Measurements from ENCODE around the gene RHOJ.

GRCh38 chr14:63290741-63291430 lies 86.6 kb downstream of the RHOJ start:
- TF ChIP-seq CTCF (conservative IDR thresholded peaks at IDR 0.05; ENCODE audit: low read depth in 2 of 2) (no peak), EZH2 (IDR thresholded peaks at IDR 0.05; ENCODE audit: low read depth, unreplicated experiment) (no peak), STAT1 (IDR thresholded peaks at IDR 0.05; ENCODE audit: unreplicated experiment) (no peak), ZNF331 (CRISPR knock-in tag; IDR thresholded peaks at IDR 0.05; ENCODE audit: low read depth) (no peak), POLR2AphosphoS5 (IDR thresholded peaks at IDR 0.05; ENCODE audit: low read depth) (no peak), EZH2phosphoT487 (IDR thresholded peaks at IDR 0.05; ENCODE audit: unreplicated experiment) (no peak), NANOG (IDR thresholded peaks at IDR 0.05; ENCODE audit: borderline replicate concordance) (no peak), CREB1 (CRISPR knock-in tag; IDR thresholded peaks at IDR 0.05; ENCODE audit: low read depth) (no peak), JUNB (IDR thresholded peaks at IDR 0.05; ENCODE audit: unreplicated experiment) (no peak), ZNF462 (CRISPR knock-in tag; IDR thresholded peaks at IDR 0.05) (no peak), ZNF114 (CRISPR knock-in tag; IDR thresholded peaks at IDR 0.05) (no peak)
- TF ChIP-seq, protein P1, sequence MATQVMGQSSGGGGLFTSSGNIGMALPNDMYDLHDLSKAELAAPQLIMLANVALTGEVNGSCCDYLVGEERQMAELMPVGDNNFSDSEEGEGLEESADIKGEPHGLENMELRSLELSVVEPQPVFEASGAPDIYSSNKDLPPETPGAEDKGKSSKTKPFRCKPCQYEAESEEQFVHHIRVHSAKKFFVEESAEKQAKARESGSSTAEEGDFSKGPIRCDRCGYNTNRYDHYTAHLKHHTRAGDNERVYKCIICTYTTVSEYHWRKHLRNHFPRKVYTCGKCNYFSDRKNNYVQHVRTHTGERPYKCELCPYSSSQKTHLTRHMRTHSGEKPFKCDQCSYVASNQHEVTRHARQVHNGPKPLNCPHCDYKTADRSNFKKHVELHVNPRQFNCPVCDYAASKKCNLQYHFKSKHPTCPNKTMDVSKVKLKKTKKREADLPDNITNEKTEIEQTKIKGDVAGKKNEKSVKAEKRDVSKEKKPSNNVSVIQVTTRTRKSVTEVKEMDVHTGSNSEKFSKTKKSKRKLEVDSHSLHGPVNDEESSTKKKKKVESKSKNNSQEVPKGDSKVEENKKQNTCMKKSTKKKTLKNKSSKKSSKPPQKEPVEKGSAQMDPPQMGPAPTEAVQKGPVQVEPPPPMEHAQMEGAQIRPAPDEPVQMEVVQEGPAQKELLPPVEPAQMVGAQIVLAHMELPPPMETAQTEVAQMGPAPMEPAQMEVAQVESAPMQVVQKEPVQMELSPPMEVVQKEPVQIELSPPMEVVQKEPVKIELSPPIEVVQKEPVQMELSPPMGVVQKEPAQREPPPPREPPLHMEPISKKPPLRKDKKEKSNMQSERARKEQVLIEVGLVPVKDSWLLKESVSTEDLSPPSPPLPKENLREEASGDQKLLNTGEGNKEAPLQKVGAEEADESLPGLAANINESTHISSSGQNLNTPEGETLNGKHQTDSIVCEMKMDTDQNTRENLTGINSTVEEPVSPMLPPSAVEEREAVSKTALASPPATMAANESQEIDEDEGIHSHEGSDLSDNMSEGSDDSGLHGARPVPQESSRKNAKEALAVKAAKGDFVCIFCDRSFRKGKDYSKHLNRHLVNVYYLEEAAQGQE (IDR thresholded peaks at IDR 0.05; ENCODE audit: unreplicated experiment): no peak
- TF ChIP-seq, protein P2, sequence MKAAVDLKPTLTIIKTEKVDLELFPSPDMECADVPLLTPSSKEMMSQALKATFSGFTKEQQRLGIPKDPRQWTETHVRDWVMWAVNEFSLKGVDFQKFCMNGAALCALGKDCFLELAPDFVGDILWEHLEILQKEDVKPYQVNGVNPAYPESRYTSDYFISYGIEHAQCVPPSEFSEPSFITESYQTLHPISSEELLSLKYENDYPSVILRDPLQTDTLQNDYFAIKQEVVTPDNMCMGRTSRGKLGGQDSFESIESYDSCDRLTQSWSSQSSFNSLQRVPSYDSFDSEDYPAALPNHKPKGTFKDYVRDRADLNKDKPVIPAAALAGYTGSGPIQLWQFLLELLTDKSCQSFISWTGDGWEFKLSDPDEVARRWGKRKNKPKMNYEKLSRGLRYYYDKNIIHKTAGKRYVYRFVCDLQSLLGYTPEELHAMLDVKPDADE (IDR thresholded peaks at IDR 0.05): no peak
